Naive B cell (primary cell): ENCODE measurements around the gene R3HDM4. TPM values are rescaled to one million over a fixed set of nuclear protein-coding genes. Genes with fewer than 3 reads are reported as not detected.
A peak's percentile ranks its signal among the peaks of the same experiment; 100 is the strongest.
"Not testable (repeated sequence)": the region's sequence is repeated elsewhere in the genome, so short reads cannot be mapped to it uniquely, and the experiment has no call there.

Experiments used
- ATAC-seq, 2 donors: fragments of 150-1000 bp; cut with Tn5 transposase; 2 replicates each; pipeline ENCODE4 v1.10.0; 2021; ENCODE audit warnings: low read depth in 2 of 2, mild to moderate bottlenecking in 2 of 2, moderate library complexity in 2 of 2
- DNase-seq: peaks from one replicate; pipeline ENCODE4 v3.0.0; 2022
- H3K27ac Mint-ChIP-seq, 6 donors: one replicate each; pipeline ENCODE4 v1.8.0; 2020 to 2022; ENCODE audit warnings: mild to moderate bottlenecking in 6 of 6, mixed read lengths in 6 of 6, moderate library complexity in 5 of 6, inconsistent platforms in 2 of 6
- H3K27me3 Mint-ChIP-seq, 3 donors: one replicate each; pipeline ENCODE4 v1.8.0; 2021 to 2022; ENCODE audit warnings: mixed read lengths in 3 of 3, mild to moderate bottlenecking in 1 of 3
- H3K36me3 Mint-ChIP-seq, 2 donors: one replicate each; pipeline ENCODE4 v1.8.0; 2020 to 2022; ENCODE audit warnings: mixed read lengths in 2 of 2, inconsistent platforms in 1 of 2, mild to moderate bottlenecking in 1 of 2
- H3K4me1 Mint-ChIP-seq, 3 donors: one replicate each; pipeline ENCODE4 v1.8.0; 2020 to 2022; ENCODE audit warnings: mixed read lengths in 3 of 3, inconsistent platforms in 1 of 3, mild to moderate bottlenecking in 1 of 3, moderate library complexity in 1 of 3
- H3K4me3 Mint-ChIP-seq, 8 donors: one replicate each; pipeline ENCODE4 v1.8.0; 2020 to 2022; ENCODE audit warnings: mild to moderate bottlenecking in 8 of 8, mixed read lengths in 8 of 8, moderate library complexity in 8 of 8, inconsistent platforms in 2 of 8
- H3K9me3 Mint-ChIP-seq, 7 donors: one replicate each; pipeline ENCODE4 v1.8.0; 2020 to 2022; ENCODE audit warnings: mixed read lengths in 7 of 7, mild to moderate bottlenecking in 5 of 7, inconsistent platforms in 2 of 7, moderate library complexity in 1 of 7
- polyA plus RNA-seq, 6 donors: library from polyadenylated mRNA; unstranded; fragments of 300-500 nt; fragmentation: Illumina TruSeq; gene quantifications; one replicate each; pipeline ENCODE4 v1.2.3, GENCODE V29; 2021; ENCODE audit warnings: low read depth in 6 of 6

Gene R3HDM4
- polyA plus RNA-seq, 6 donors from 2014 or later, result 162 to 209 (median 175) TPM

DNA sequence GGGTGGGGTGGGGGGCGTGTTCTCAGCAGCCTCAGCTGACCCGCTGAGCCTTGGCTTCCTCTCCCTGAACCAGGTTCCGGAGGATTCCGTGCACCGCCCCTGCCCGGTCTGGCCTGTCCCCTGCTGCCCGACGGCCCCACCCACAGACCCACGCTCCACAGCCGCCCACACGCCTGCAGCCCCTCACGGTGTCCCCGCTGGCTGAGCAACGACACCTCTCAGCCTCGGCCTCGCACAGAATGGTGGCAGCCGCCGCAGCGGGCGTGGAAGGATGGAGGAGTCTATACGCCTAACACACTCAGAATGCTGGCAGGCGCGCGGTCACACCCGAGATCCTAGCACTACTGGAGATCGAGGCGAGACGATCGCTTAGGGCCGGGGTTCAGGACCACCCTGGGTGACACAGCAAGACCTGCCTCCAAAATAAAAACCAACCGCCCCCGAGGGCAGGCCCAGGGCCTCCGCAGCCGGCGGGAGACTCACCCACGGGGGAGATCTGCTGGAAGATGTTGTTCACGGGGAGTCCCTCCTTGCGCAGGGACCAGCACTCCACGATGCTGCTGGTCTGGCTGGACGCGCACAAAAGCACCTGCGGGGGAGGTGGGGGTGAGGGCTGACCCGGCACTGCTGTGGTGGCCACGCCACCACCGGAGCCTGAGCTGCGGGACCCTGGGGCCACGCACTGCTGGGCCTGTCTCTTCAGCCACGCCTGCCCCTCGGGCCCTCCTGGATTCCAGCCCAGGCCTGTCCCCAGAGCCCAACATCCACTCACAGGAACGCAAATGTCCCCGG, 28.4 kb downstream of the R3HDM4 start:
- Mint-ChIP-seq H3K27me3 (no peaks in the 10 kb centered on the region), H3K4me1 (peaks cover 5 to 9% (median 7%) of the 10 kb centered on the region in 3 donors), H3K27ac (peak overlapping the region in 3 of 6 donors; percentile 36 to 86 (median 76)), H3K9me3 (no peaks in the 10 kb centered on the region), H3K4me3 (no peak overlapping the region), H3K36me3 (no peaks in the 10 kb centered on the region)
- ATAC-seq, result no peak
- no peak for DNase-seq

DNA sequence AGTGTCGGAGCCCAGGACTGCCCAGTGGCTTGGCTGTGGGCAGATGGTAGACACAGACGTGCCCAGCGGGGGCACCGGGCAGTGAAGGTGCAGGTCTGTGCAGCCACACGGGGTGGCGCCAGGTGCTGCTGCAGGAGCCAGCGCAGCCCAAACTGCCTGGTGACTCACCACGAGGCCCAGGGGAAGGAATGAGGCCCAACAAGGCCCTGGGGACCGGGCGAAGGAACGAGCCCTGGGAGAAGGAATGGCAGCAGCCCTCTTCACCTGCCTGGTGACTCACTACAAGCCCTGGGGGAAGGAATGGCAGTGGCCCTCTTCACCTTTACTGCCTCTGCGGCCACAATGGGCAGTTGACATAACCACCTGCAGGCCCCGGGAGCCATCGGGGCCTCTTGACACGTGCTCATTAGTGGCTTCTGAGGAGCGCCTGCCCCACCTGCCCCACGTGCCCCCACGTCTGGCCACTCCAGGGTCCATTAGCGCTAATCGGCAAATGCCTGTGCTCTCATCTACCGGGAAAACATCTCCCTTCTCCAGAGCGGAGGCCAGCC, 29.3 kb downstream of the R3HDM4 start:
- DNase-seq (no peak), ATAC-seq (no peak)
- Mint-ChIP-seq H3K36me3 (no peaks in the 10 kb centered on the region), H3K27me3 (no peaks in the 10 kb centered on the region), H3K4me3 (no peak overlapping the region), H3K27ac (peak overlapping the region in 1 of 6 donors; percentile 47), H3K4me1 (peaks cover 2 to 8% (median 8%) of the 10 kb centered on the region in 3 donors), H3K9me3 (no peaks in the 10 kb centered on the region)

DNA sequence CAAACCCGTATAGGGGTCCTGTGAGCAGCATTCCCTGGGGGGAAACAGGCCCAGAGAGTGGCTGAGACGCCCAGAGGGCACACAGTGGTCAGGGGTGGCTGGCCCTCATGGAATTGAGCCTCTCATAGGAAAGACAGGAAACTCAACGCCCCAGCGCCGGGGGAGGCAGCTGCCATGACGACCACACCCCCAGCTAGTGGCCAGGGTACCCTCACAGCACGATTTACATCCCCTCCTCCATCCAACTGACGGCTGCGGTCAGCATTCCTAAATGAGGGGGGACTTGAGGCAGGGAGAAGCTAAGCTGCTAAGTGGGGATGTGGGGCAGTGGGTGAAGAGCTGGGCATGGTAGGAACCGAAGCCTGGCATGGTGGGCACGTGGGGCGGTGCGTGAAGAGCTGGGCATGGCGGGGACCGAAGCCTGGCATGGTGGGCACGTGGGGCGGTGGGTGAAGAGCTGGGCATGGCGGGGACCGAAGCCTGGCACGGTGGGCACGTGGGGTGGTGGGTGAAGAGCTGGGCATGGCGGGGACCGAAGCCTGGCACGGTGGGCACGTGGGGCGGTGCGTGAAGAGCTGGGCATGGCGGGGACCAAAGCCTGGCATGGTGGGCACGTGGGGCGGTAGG, 30.0 kb downstream of the R3HDM4 start:
- peaks cover 2 to 8% (median 5%) of the 10 kb centered on the region in 3 donors for H3K4me1 Mint-ChIP-seq
- peak overlapping the region in 1 of 6 donors; percentile 38 for H3K27ac Mint-ChIP-seq
- no peak overlapping the region for H3K4me3 Mint-ChIP-seq
- no peak for DNase-seq
- no peaks in the 10 kb centered on the region for H3K27me3 Mint-ChIP-seq
- no peak for ATAC-seq
- H3K9me3 Mint-ChIP-seq, result no peaks in the 10 kb centered on the region
- H3K36me3 Mint-ChIP-seq, result no peaks in the 10 kb centered on the region

DNA sequence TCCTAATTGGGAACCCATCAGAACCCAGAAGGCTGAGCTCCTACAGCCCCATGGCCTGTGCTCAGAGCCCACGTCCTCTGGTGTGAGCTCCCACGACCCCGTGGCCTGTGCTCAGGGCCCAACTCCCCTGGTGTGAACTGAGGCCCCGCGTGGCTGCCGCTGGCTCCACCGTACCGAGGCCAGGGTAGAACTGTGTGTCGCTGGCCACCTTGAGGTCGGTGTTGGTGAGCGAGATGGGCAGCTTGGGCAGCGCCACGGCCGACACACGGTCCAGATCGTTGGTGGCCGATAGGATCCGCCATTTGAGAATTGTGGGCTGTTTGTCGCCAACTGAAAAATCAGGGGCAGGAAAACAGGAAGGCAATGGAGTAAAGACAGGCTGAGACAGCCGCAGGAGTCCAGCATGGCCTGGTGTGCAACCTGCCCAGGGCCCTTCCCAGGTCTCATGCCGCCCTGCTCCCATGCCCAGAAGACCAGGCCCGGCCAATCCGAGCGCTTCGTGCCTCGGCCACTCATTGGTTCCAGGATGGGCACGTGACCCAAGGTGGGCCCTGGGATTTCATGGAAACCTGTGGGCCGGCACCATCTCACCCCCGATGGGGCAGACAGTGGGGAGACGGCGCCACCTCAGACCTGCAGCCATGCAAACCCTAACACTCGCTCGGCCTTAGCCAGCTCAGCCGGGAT, 31.5 kb downstream of the R3HDM4 start:
- no peak for ATAC-seq
- Mint-ChIP-seq H3K36me3 (no peaks in the 10 kb centered on the region), H3K27ac (peak overlapping the region in 1 of 6 donors; percentile 36), H3K9me3 (no peaks in the 10 kb centered on the region), H3K4me1 (peaks cover 0 to 8% (median 5%) of the 10 kb centered on the region in 3 donors), H3K27me3 (no peaks in the 10 kb centered on the region), H3K4me3 (no peak overlapping the region)
- DNase-seq, result no peak

DNA sequence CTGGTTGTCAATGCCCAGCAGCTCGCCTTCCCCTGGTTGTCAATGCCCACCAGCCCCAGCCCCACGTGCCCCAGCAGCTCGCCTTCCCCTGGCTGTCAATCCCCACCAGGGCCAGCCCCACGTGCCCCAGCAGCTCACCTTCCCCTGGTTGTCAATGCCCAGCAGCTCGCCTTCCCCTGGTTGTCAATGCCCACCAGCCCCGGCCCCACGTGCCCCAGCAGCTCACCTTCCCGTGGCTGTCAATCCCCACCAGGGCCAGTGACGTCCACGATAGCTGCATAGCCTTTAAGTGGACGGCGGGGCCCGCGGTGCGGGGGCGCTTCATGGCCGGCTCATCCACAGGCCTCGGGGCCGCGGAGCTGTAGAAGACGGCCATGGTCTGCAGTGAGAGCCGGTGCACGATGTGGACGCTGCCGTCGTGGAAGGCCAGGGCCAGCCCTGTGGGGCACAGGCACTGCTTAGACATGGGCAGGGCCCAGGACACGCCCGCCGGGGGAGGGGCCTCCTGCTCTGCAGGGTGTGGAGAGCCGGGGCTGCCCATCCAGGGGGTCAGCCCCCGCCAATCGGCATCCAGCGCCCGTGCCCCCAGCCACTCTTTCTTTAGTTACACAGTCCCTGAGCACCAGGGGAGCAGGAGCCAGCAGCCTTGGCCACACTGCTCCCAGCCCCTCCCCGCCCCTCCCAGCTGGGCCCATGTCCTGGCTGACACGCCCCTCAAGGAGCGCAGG, 33.1 kb downstream of the R3HDM4 start:
- Mint-ChIP-seq H3K4me3 (no peak overlapping the region), H3K4me1 (peaks cover 2 to 8% (median 5%) of the 10 kb centered on the region in 3 donors), H3K27me3 (no peaks in the 10 kb centered on the region), H3K27ac (no peak overlapping the region), H3K9me3 (no peaks in the 10 kb centered on the region), H3K36me3 (no peaks in the 10 kb centered on the region)
- DNase-seq (no peak), ATAC-seq (no peak)

DNA sequence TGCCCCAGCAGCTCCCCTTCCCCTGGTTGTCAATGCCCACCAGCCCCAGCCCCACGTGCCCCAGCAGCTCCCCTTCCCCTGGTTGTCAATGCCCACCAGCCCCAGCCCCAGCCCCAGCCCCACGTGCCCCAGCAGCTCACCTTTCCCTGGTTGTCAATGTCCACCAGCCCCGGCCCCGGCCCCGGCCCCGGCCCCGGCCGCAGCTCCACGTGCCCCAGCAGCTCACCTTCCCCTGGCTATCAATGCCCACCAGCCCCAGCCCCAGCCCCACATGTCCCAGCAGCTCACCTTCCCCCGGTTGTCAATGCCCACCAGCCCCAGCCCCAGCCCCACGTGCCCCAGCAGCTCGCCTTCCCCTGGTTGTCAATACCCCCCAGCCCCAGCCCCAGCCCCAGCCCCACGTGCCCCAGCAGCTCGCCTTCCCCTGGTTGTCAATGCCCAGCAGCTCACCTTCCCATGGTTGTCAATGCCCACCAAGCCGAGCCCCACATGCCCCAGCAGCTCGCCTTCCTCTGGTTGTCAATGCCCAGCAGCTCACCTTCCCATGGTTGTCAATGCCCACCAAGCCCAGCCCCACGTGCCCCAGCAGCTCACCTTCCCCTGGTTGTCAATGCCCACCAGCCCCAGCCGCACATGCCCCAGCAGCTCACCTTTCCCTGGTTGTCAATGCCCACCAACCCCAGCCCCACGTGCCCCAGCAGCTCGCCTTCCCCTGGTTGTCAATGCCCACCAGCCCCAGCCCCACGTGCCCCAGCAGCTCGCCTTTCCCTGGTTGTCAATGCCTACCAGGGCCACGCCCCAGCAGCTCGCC, 34.1 kb downstream of the R3HDM4 start:
- H3K4me1 Mint-ChIP-seq, H3K27ac Mint-ChIP-seq, DNase-seq, H3K9me3 Mint-ChIP-seq, H3K4me3 Mint-ChIP-seq, H3K27me3 Mint-ChIP-seq, H3K36me3 Mint-ChIP-seq, ATAC-seq: not testable (repeated sequence)

DNA sequence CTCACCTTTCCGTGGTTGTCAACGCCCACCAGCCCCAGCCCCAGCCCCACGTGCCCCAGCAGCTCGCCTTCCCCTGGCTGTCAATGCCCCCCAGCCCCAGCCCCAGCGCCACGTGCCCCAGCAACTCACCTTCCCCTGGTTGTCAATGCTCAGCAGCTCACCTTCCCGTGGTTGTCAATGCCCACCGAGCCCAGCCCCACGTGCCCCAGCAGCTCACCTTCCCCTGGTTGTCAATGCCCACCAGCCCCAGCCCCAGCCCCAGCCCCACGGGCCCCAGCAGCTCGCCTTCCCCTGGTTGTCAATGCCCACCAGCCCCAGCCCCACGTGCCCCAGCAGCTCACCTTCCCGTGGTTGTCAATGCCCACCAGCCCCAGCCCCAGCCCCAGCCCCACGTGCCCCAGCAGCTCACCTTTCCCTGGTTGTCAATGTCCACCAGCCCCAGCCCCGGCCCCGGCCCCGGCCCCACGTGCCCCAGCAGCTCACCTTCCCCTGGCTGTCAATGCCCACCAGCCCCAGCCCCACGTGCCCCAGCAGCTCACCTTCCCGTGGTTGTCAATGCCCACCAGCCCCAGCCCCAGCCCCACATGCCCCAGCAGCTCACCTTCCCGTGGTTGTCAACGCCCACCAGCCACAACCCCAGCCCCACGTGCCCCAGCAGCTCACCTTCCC, 34.9 kb downstream of the R3HDM4 start:
- ATAC-seq, result not testable (repeated sequence)

DNA sequence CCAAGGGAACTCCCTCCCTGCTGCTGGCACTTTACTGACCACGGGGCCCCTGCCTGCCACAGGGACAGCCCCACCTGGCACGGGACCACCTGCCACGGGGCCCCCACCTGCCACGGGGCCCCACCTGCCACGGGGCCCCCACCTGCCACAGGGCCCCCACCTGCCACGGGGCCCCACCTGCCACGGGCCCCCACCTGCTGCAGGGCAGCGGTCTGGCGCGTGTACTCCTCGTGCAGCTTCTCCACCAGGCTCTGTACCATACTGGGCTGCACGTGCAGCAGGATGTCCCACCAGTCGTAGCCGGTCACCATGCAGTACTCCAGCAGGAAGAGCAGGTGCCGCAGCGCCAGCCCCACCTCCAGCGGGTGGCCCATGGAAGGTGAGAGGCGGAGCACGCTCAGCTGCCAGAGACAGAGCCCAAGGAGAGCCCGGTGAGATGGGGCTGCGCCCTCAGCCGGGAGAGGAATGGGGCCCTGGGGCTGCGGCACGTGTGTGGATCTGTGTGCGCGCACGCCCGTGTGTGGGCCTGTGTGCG, 36.2 kb downstream of the R3HDM4 start:
- Mint-ChIP-seq H3K4me3 (no peak overlapping the region), H3K27me3 (no peaks in the 10 kb centered on the region), H3K9me3 (no peaks in the 10 kb centered on the region), H3K36me3 (no peaks in the 10 kb centered on the region), H3K27ac (no peak overlapping the region), H3K4me1 (peaks cover 8 to 14% (median 10%) of the 10 kb centered on the region in 3 donors)
- DNase-seq (no peak), ATAC-seq (no peak)

More for the DNA sequence above, 34.9 kb downstream of the R3HDM4 start:
- DNase-seq, H3K27ac Mint-ChIP-seq, H3K36me3 Mint-ChIP-seq, H3K4me3 Mint-ChIP-seq, H3K9me3 Mint-ChIP-seq, H3K27me3 Mint-ChIP-seq, H3K4me1 Mint-ChIP-seq: not testable (repeated sequence)

DNA sequence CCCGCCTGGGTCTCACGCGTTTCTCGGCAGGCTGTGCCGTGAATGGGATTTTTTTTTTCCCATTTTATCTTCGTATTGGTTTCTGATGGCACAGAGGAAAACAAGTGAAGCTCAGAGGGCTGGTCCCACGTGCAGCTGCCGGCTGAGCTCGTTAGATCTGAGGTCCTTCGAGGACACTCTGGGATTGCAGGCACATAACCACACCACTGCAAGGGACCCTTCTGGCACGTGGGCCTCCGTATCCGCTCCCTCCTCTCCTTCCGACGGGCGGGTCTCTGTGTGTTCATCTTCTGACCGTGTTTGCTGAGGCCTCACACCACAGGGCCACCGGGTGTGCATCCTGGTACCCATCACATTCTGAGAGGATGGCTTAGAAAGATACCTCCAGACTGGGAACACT, 36.9 kb downstream of the R3HDM4 start:
- no peaks in the 10 kb centered on the region for H3K9me3 Mint-ChIP-seq
- DNase-seq (no peak), ATAC-seq (no peak)
- H3K27me3 Mint-ChIP-seq, result no peaks in the 10 kb centered on the region
- H3K4me3 Mint-ChIP-seq, result no peak overlapping the region
- no peaks in the 10 kb centered on the region for H3K36me3 Mint-ChIP-seq
- peaks cover 8 to 14% (median 10%) of the 10 kb centered on the region in 3 donors for H3K4me1 Mint-ChIP-seq
- peak overlapping the region in 2 of 6 donors; percentile 16 to 71 for H3K27ac Mint-ChIP-seq

DNA sequence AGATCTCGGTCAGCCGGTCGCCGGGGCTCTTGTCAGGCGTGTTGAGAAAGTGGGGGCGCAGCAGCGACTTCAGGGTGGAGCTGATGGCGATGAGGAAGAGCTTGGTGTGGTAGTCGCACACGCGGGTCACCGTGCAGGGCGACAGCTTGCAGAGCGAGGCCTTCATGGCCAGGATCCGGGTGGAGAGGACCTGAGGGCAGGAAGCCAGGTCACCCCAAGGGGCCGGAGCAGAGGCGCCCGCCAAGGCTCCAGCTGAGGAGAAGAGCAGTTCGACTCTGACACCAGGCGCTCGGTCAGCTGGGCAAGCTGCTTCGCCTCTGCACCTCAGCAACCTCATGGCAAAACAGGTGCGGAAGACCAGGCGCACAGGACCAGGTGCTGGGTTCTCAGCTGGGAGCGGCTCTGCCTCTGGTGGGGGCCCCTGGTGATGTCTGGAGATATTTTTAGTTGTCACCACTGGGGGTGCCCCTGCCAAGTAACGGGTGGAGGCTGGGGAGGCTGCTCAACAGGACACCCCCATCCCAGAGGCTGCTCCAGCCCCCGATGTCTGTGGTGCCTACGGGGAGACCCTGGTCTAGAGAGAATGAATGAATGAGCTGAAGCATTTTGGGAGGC, 37.6 kb downstream of the R3HDM4 start:
- H3K9me3 Mint-ChIP-seq, result no peaks in the 10 kb centered on the region
- H3K36me3 Mint-ChIP-seq, result peaks cover 0 to 4% of the 10 kb centered on the region in 2 donors
- peaks cover 8 to 14% (median 11%) of the 10 kb centered on the region in 3 donors for H3K4me1 Mint-ChIP-seq
- ATAC-seq (no peak), DNase-seq (no peak)
- peak overlapping the region in 1 of 6 donors; percentile 49 for H3K27ac Mint-ChIP-seq
- H3K27me3 Mint-ChIP-seq, result no peaks in the 10 kb centered on the region
- H3K4me3 Mint-ChIP-seq, result peak overlapping the region in 1 of 8 donors; percentile 20

DNA sequence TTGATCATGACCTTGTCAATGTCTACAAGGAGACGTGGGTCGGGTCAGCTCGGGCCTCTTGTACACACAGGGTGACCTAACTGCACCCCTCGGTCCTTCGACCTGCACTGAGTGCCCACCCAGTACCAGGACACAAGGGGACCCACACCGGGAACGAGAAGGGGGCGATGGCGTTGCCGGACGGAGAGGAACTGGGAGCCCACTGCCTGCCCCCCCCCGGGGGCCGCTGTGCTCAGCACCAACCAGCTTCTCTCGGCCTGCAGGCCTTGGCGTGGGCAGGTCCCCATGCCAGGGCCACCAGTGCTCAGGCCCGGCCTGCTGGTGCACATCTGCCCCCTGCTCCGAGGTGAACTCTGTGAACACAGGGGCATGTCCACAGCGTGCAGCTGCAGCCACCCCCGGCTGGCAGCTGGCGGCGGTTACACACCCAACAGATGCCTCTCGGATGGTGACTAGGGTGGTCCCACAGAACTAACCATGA, 39.4 kb downstream of the R3HDM4 start:
- H3K27me3 Mint-ChIP-seq, result no peaks in the 10 kb centered on the region
- peaks cover 0 to 9% of the 10 kb centered on the region in 2 donors for H3K36me3 Mint-ChIP-seq
- H3K9me3 Mint-ChIP-seq, result no peaks in the 10 kb centered on the region
- ATAC-seq (no peak), DNase-seq (no peak)
- H3K4me1 Mint-ChIP-seq, result peaks cover 0 to 13% (median 9%) of the 10 kb centered on the region in 3 donors
- no peak overlapping the region for H3K4me3 Mint-ChIP-seq
- no peak overlapping the region for H3K27ac Mint-ChIP-seq
